ENCODE measurements around the gene LINGO3. TPM values are rescaled to one million over a fixed set of nuclear protein-coding genes. Genes with fewer than 3 reads are reported as not detected.
A peak's percentile ranks its signal among the peaks of the same experiment; 100 is the strongest.
"Not testable (repeated sequence)": the region's sequence is repeated elsewhere in the genome, so short reads cannot be mapped to it uniquely, and the experiment has no call there.

LINGO3 gene
- total RNA-seq, 1 donor from 2014 or later = not detected

- H3K4me1 ChIP-seq = peaks cover 15% of the 10 kb centered on the region
- H3K36me3 ChIP-seq = no peaks in the 10 kb centered on the region
- H3K9me3 ChIP-seq = no peaks in the 10 kb centered on the region
- ATAC-seq = no peak
- H3K4me3 ChIP-seq = peak overlapping the region; percentile 45
- TF ChIP-seq CTCF (IDR thresholded peaks at IDR 0.05) = no peak
- intact Hi-C loops (cut with DNase I) = no loop called here
- H3K27me3 ChIP-seq (ENCODE audit: low read depth) = no peaks in the 10 kb centered on the region
- no peak for DNase-seq
- H3K27ac ChIP-seq = peak overlapping the region; percentile 78
Measured at GRCh38 chr19:2282862-2283237, 25.1 kb downstream of the LINGO3 start.

GRCh38 chr19:2282062-2282861, 25.7 kb downstream of the LINGO3 start, which contains the start of gene PEAK3:
PEAK3 (minus strand) TSS chr19:2282175; CDS start chr19:2280931, 1,244 bp downstream.
- Histone ChIP-seq H3K9me3 (no peaks in the 10 kb centered on the region), H3K4me1 (peaks cover 15% of the 10 kb centered on the region), H3K4me3 (peak within 1 kb of the TSS; percentile 45), H3K36me3 (peaks cover 2% of the 10 kb centered on the region), H3K27ac (peak within 1 kb of the TSS; percentile 78), H3K27me3 (ENCODE audit: low read depth) (no peaks in the 10 kb centered on the region)
- ATAC-seq = peak; percentile 86 to 87
- peak; percentile 91 for DNase-seq
- TF ChIP-seq CTCF (IDR thresholded peaks at IDR 0.05) = no peak
- intact Hi-C loops (cut with DNase I) = no loop called here

GRCh38 chr19:2281265-2282061, 26.5 kb downstream of the LINGO3 start:
- H3K36me3 ChIP-seq; H3K27me3 ChIP-seq (ENCODE audit: low read depth); H3K9me3 ChIP-seq; intact Hi-C loops (cut with DNase I); DNase-seq: not testable (repeated sequence)
- H3K4me1 ChIP-seq = peaks cover 16% of the 10 kb centered on the region
- peak in 1 of 2 donors; percentile 3 for ATAC-seq
- peak overlapping the region; percentile 78 for H3K27ac ChIP-seq
- peak overlapping the region; percentile 45 for H3K4me3 ChIP-seq

- H3K36me3 ChIP-seq = peaks cover 16% of the 10 kb centered on the region
- no peak overlapping the region for H3K27ac ChIP-seq
- peaks cover 22% of the 10 kb centered on the region for H3K4me1 ChIP-seq
- intact Hi-C loops (cut with DNase I) = no loop called here
- no peaks in the 10 kb centered on the region for H3K27me3 ChIP-seq (ENCODE audit: low read depth)
- no peaks in the 10 kb centered on the region for H3K9me3 ChIP-seq
- no peak for ATAC-seq
- H3K4me3 ChIP-seq = no peak overlapping the region
- no peak for DNase-seq
- TF ChIP-seq CTCF (IDR thresholded peaks at IDR 0.05) = no peak
Measured at GRCh38 chr19:2280633-2281264, 27.2 kb downstream of the LINGO3 start.

GRCh38 chr19:2278459-2279158, 29.3 kb downstream of the LINGO3 start:
- Histone ChIP-seq H3K36me3 (peaks cover 22% of the 10 kb centered on the region), H3K27me3 (ENCODE audit: low read depth) (no peaks in the 10 kb centered on the region), H3K27ac (no peak overlapping the region), H3K9me3 (no peaks in the 10 kb centered on the region), H3K4me3 (no peak overlapping the region), H3K4me1 (peaks cover 41% of the 10 kb centered on the region)
- DNase-seq = no peak
- no peak for TF ChIP-seq CTCF (IDR thresholded peaks at IDR 0.05)
- intact Hi-C loops (cut with DNase I) = no loop called here
- no peak for ATAC-seq

All from lower lobe of right lung (tissue), 2 donors.